Activated CD8-positive, alpha-beta T cell treated with anti-CD3 and anti-CD28 coated beads for 36 hours (primary cell): ENCODE results near the gene ABCG5. TPM values are rescaled to one million over a fixed set of nuclear protein-coding genes. Genes with fewer than 3 reads are reported as not detected.

Experiments used
- ATAC-seq: fragments of 200-7000 bp; cut with Tn5 transposase; one replicate; pipeline ENCODE4 v1.10.0; 2021; ENCODE audit warnings: mild to moderate bottlenecking, moderate library complexity
- CTCF ChIA-PET: fragments of 350-600 bp; sonication (Branson Sonifier 250); formaldehyde crosslinking; loops from one replicate; lab custom pipeline; 2021; ENCODE audit warnings: antibody characterized with exemption; lab: Charles Lee
- POLR2A ChIA-PET: fragments of 350-600 bp; sonication (Branson Sonifier 250); formaldehyde crosslinking; loops from one replicate; lab custom pipeline; 2021; ENCODE audit warnings: antibody characterized with exemption; lab: Charles Lee
- DNase-seq: peaks from one replicate; pipeline ENCODE4 v3.0.0-alpha.2; 2020
- H3K27ac Mint-ChIP-seq: one replicate; pipeline ENCODE4 v1.8.0; 2021; ENCODE audit warnings: mild to moderate bottlenecking, mixed read lengths
- H3K27me3 Mint-ChIP-seq: one replicate; pipeline ENCODE4 v1.8.0; 2021; ENCODE audit warnings: mixed read lengths
- H3K36me3 Mint-ChIP-seq: one replicate; pipeline ENCODE4 v1.8.0; 2021; ENCODE audit warnings: low read depth, mixed read lengths
- H3K4me1 Mint-ChIP-seq: one replicate; pipeline ENCODE4 v1.8.0; 2021; ENCODE audit warnings: low read depth, mixed read lengths
- H3K4me3 Mint-ChIP-seq: one replicate; pipeline ENCODE4 v1.8.0; 2021; ENCODE audit warnings: mild to moderate bottlenecking, moderate library complexity, mixed read lengths
- H3K9me3 Mint-ChIP-seq: one replicate; pipeline ENCODE4 v1.8.0; 2021; ENCODE audit warnings: mixed read lengths
- CTCF ChIP-seq: fragments of 200-600 bp; IDR thresholded peaks from one replicate; pipeline ENCODE4 v1.8.0; 2022; ENCODE audit warnings: antibody characterized with exemption, mild to moderate bottlenecking
- intact Hi-C: fragments of 100-400 bp; cut with micrococcal nuclease; formaldehyde crosslinking; loops from one replicate; pipeline ENCODE4 v1.10.0; 2022
- total RNA-seq, 2 experiments: library from RNA; stranded (reverse); gene quantifications; one replicate each; pipeline ENCODE4 v1.2.3, GENCODE V29; 2021

Gene ABCG5
- total RNA-seq, 2 experiments from 2014 or later: not detected

GRCh38 chr2:43874776-43875451 lies 36.3 kb upstream of the ABCG5 start:
- intact Hi-C loops: loop anchor here (10.0 kb wide), 1 partner anchor 260 kb away; no protein-coding TSS in a partner anchor
- ChIA-PET CTCF (no interaction called here), POLR2A (interaction anchor here (0.5 kb wide), 1 partner anchor 79 kb away, joined by 3 read pairs; no protein-coding TSS in a partner anchor)
- H3K36me3 Mint-ChIP-seq: no peaks in the 10 kb centered on the region
- ATAC-seq: no peak
- peaks cover 2% of the 10 kb centered on the region for H3K4me1 Mint-ChIP-seq
- H3K27me3 Mint-ChIP-seq: peaks cover 8% of the 10 kb centered on the region
- no peak for DNase-seq
- no peak overlapping the region for H3K4me3 Mint-ChIP-seq
- no peak for TF ChIP-seq CTCF
- H3K9me3 Mint-ChIP-seq: no peaks in the 10 kb centered on the region
- no peak overlapping the region for H3K27ac Mint-ChIP-seq

GRCh38 chr2:43872151-43872550 lies 33.5 kb upstream of the ABCG5 start:
- TF ChIP-seq CTCF: no peak
- intact Hi-C loops: loop anchor here (10.0 kb wide), 1 partner anchor 257 kb away; no protein-coding TSS in a partner anchor
- CTCF ChIA-PET: no interaction called here
- H3K36me3 Mint-ChIP-seq: no peaks in the 10 kb centered on the region
- no peak for DNase-seq
- H3K4me3 Mint-ChIP-seq: no peak overlapping the region
- peaks cover 9% of the 10 kb centered on the region for H3K27me3 Mint-ChIP-seq
- H3K9me3 Mint-ChIP-seq: no peaks in the 10 kb centered on the region
- no peak for ATAC-seq
- no peaks in the 10 kb centered on the region for H3K4me1 Mint-ChIP-seq
- H3K27ac Mint-ChIP-seq: no peak overlapping the region
- POLR2A ChIA-PET: no interaction called here

- no peak for ATAC-seq
- TF ChIP-seq CTCF: no peak
- no peaks in the 10 kb centered on the region for H3K4me1 Mint-ChIP-seq
- no peak for DNase-seq
- POLR2A ChIA-PET: no interaction called here
- CTCF ChIA-PET: no interaction called here
- intact Hi-C loops: no loop called here
- H3K9me3 Mint-ChIP-seq: no peaks in the 10 kb centered on the region
- no peaks in the 10 kb centered on the region for H3K36me3 Mint-ChIP-seq
- no peak overlapping the region for H3K27ac Mint-ChIP-seq
- no peak overlapping the region for H3K4me3 Mint-ChIP-seq
- H3K27me3 Mint-ChIP-seq: peaks cover 31% of the 10 kb centered on the region
Measured at GRCh38 chr2:43855292-43855691, 16.7 kb upstream of the ABCG5 start.

GRCh38 chr2:43854671-43855070 lies 16.0 kb upstream of the ABCG5 start:
- DNase-seq: no peak
- Mint-ChIP-seq H3K27me3 (peaks cover 28% of the 10 kb centered on the region), H3K36me3 (no peaks in the 10 kb centered on the region), H3K4me1 (no peaks in the 10 kb centered on the region), H3K4me3 (no peak overlapping the region), H3K27ac (no peak overlapping the region), H3K9me3 (no peaks in the 10 kb centered on the region)
- ATAC-seq: no peak
- ChIA-PET POLR2A (no interaction called here), CTCF (no interaction called here)
- intact Hi-C loops: no loop called here
- no peak for TF ChIP-seq CTCF

GRCh38 chr2:43853141-43854081 lies 14.8 kb upstream of the ABCG5 start:
- ATAC-seq (no peak), DNase-seq (no peak)
- no peaks in the 10 kb centered on the region for H3K4me1 Mint-ChIP-seq
- no peaks in the 10 kb centered on the region for H3K9me3 Mint-ChIP-seq
- POLR2A ChIA-PET: no interaction called here
- no peak overlapping the region for H3K4me3 Mint-ChIP-seq
- CTCF ChIA-PET: no interaction called here
- no peaks in the 10 kb centered on the region for H3K36me3 Mint-ChIP-seq
- no peak overlapping the region for H3K27ac Mint-ChIP-seq
- intact Hi-C loops: no loop called here
- no peak for TF ChIP-seq CTCF
- peaks cover 25% of the 10 kb centered on the region for H3K27me3 Mint-ChIP-seq
